Measurements from ENCODE around the gene B4GALNT2.
"Not testable (repeated sequence)": the region's sequence is repeated elsewhere in the genome, so short reads cannot be mapped to it uniquely, and the experiment has no call there.

B4GALNT2 gene

GRCh38 chr17:49093131-49093530 is 39.4 kb upstream of the B4GALNT2 start:
- no peak for DNase-seq (ENCODE audit: low read depth)
- TF ChIP-seq CTCF (IDR thresholded peaks at IDR 0.05; ENCODE audit: control insufficient read depth, extremely low read depth, insufficient read depth), result no peak
- H3K4me3 ChIP-seq (ENCODE audit: low read depth, low read length), result no peak overlapping the region

- no peak for TF ChIP-seq CTCF (IDR thresholded peaks at IDR 0.05; ENCODE audit: control insufficient read depth, extremely low read depth, insufficient read depth)
- DNase-seq (ENCODE audit: low read depth), result no peak
- H3K4me3 ChIP-seq (ENCODE audit: low read depth, low read length), result no peak overlapping the region
Observed at GRCh38 chr17:49100601-49101000, 32.0 kb upstream of the B4GALNT2 start.

GRCh38 chr17:49101054-49101534 is 31.5 kb upstream of the B4GALNT2 start:
- DNase-seq (ENCODE audit: low read depth), result peak; percentile 87
- H3K4me3 ChIP-seq (ENCODE audit: low read depth, low read length), result no peak overlapping the region
- no peak for TF ChIP-seq CTCF (IDR thresholded peaks at IDR 0.05; ENCODE audit: control insufficient read depth, extremely low read depth, insufficient read depth)

DNA sequence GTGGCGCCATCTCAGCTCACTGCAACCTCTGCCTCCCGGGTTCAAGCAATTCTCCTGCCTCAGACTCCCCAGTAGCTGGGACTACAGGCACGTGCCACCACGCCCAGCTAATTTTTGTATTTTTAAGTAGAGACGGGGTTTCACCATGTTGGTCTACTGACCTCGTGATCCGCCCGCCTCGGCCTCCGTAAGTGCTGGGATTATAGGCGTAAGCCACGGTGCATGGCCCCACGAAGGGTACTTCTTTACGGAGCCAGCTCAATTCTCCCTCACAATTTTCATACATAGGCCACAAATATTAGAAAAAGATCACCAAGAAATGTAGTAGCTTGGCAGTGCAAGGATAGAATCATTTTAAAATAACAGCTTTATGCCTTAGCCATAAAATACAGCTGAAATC is 29.2 kb upstream of the B4GALNT2 start:
- H3K4me3 ChIP-seq (ENCODE audit: low read depth, low read length); DNase-seq (ENCODE audit: low read depth): not testable (repeated sequence)

DNA sequence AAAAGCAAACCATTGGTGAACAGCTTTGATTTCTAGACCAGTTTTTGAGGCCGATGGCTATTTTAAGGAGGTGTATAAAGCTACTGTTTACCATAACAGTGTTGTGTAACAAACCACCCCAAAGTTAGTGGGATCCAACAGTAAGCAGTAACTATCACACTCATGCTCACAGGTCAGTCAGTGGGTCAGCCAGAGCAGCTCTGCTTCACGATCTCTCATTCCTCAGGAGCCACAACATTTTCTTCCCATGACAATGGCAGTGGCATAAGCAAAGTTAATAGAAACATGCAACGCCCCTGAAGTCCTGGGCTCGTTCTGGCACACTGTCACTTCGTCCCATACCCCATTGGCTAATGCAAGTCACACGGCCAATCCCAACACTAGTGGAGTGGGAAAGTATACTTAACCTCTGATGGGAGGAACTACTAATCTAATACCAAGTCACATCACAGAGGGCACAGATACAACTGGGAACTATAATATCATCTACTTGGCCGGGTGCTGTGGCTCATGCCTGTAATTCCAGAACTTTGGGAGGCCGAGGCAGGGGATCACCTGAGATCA is 28.0 kb upstream of the B4GALNT2 start:
- no peak overlapping the region for H3K4me3 ChIP-seq (ENCODE audit: low read depth, low read length)
- TF ChIP-seq CTCF (IDR thresholded peaks at IDR 0.05; ENCODE audit: control insufficient read depth, extremely low read depth, insufficient read depth), result no peak
- no peak for DNase-seq (ENCODE audit: low read depth)

DNA sequence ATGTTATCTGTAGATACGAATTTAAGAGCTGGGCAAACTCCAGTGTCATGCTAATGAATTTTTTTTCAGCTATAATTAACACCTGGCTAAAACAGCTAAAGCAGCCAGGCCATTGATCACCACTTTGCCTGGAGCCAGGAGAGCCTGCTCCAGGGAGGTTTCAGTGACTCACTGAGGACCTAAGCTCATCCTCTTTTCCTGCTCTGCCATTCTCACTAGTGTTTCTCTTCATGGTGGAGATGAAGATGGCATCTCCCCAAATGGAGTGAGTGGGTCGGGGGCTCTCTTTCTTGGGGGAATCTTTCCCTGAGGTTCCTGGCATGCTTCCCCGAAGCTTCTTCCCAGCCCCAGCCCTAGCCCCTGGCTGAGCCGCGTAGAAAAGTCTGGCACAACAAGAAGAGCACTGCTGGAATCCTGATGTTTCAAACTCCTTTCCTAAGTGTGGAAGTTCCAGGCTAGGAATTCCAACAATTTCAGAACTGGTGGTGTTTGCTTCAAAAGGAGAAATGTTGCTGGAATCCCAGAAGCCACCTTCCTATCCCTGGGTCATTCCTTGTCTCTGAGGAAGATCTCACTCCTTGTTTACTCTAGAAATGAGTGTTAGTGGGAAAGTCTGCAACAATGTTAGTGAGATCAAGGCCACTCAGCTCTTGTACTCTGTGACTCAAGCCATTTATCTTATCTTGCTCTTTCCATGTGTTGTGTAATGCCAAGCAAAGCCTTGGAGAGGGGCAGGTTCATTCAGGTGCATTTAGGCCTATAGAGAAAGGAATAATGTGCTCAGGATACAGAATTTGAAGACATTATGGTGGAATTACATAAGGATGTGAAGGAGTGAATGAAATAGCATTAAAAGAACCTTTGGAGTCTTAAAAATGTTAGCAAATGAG is 26.0 kb upstream of the B4GALNT2 start:
- no peak overlapping the region for H3K4me3 ChIP-seq (ENCODE audit: low read depth, low read length)
- TF ChIP-seq CTCF (IDR thresholded peaks at IDR 0.05; ENCODE audit: control insufficient read depth, extremely low read depth, insufficient read depth), result no peak
- no peak for DNase-seq (ENCODE audit: low read depth)

DNA sequence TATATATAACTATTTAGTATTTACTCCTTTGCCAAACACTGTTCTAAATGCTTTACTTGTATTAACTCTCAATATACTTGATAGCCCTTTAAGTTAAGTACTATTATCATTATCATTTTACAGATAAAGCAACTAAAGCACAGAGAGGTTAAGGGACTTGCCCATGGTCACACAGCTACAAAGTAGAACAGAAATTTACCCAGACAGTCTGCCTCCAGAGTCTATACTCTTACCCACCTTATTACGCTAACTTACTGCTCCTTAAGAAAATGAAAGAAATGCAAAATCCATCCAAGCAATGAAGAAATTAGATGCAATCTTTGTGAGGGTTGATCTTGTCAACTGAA is 25.4 kb upstream of the B4GALNT2 start:
- no peak for TF ChIP-seq CTCF (IDR thresholded peaks at IDR 0.05; ENCODE audit: control insufficient read depth, extremely low read depth, insufficient read depth)
- DNase-seq (ENCODE audit: low read depth), result no peak
- H3K4me3 ChIP-seq (ENCODE audit: low read depth, low read length), result no peak overlapping the region

Measured in LNCaP clone FGC (cell line).